CD4-positive, alpha-beta T cell treated with Interleukin-17A for 1 hour (primary cell): ENCODE data around the gene FOXI2.

Source experiments
- DNase-seq: peaks from one replicate; pipeline ENCODE4 v3.0.0-alpha.2; 2020

Gene FOXI2

GRCh38 chr10:127744956-127745355, 8.0 kb downstream of the FOXI2 start:
- DNase-seq, result no peak

- DNase-seq, result no peak
Observed at GRCh38 chr10:127745861-127746260, 8.9 kb downstream of the FOXI2 start.

- no peak for DNase-seq
Observed at GRCh38 chr10:127755753-127756152, 18.8 kb downstream of the FOXI2 start.

- no peak for DNase-seq
Observed at GRCh38 chr10:127756264-127756663, 19.3 kb downstream of the FOXI2 start.

- no peak for DNase-seq
Observed at GRCh38 chr10:127757033-127757432, 20.0 kb downstream of the FOXI2 start.

GRCh38 chr10:127759276-127759675, 22.3 kb downstream of the FOXI2 start:
- DNase-seq, result no peak

- DNase-seq, result no peak
Observed at GRCh38 chr10:127762925-127763324, 25.9 kb downstream of the FOXI2 start.

GRCh38 chr10:127774766-127775559, 38.0 kb downstream of the FOXI2 start:
- DNase-seq, result no peak

GRCh38 chr10:127776816-127777215, 39.8 kb downstream of the FOXI2 start:
- no peak for DNase-seq

GRCh38 chr10:127781412-127781811, 44.4 kb downstream of the FOXI2 start:
- DNase-seq, result no peak

- DNase-seq, result no peak
Observed at GRCh38 chr10:127787873-127788272, 50.9 kb downstream of the FOXI2 start.

GRCh38 chr10:127790066-127790624, 53.2 kb downstream of the FOXI2 start:
- DNase-seq, result no peak
